Measurements from ENCODE around the gene INPP5A.

Gene INPP5A

DNA sequence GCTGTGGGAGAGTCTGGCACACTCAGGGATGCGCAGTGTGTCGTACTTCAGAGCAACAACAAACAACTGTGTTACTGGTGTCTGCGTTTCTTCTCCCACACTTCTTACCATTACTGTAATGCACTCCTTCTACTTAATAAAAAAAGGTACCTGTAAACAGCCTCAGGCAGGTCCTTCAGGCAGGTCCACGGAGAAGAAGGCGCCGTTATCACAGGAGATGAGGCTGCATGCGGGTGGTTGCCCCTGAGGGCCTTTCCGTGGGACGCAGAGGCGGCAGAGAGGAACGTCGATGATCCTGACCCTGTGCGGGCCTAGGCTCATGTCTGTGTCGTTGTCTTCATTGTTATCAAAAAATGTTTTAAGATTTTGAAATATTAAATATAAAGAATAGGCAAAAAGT is 219.0 kb downstream of the INPP5A start:
- no peak overlapping the region for H3K27ac ChIP-seq
- TF ChIP-seq, protein P1, sequence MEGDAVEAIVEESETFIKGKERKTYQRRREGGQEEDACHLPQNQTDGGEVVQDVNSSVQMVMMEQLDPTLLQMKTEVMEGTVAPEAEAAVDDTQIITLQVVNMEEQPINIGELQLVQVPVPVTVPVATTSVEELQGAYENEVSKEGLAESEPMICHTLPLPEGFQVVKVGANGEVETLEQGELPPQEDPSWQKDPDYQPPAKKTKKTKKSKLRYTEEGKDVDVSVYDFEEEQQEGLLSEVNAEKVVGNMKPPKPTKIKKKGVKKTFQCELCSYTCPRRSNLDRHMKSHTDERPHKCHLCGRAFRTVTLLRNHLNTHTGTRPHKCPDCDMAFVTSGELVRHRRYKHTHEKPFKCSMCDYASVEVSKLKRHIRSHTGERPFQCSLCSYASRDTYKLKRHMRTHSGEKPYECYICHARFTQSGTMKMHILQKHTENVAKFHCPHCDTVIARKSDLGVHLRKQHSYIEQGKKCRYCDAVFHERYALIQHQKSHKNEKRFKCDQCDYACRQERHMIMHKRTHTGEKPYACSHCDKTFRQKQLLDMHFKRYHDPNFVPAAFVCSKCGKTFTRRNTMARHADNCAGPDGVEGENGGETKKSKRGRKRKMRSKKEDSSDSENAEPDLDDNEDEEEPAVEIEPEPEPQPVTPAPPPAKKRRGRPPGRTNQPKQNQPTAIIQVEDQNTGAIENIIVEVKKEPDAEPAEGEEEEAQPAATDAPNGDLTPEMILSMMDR (conservative IDR thresholded peaks at IDR 0.05), result no peak
- TF ChIP-seq ZFX (IDR thresholded peaks at IDR 0.05), result no peak

DNA sequence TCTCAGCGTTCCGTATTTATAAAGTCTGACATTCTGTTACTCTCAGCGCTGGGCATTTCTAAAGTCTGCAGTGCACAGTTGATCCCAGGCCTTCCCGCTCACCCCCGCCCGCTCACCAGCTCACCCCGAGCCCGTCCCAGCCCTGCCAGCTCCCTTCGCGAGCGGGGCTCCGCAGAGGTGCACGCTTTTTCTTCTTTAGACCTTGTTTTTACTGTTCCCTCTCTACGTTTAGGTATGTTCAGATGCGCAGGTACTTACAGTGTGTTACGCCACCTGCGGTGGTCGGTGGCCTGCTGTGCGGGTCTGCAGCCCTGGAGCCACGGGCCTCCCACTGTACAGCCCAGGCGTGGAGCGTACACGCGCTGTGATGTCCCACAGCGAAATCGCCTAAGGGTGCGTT is 219.6 kb downstream of the INPP5A start:
- TF ChIP-seq, protein P1 (conservative IDR thresholded peaks at IDR 0.05), result no peak
- no peak for TF ChIP-seq ZFX (IDR thresholded peaks at IDR 0.05)

DNA sequence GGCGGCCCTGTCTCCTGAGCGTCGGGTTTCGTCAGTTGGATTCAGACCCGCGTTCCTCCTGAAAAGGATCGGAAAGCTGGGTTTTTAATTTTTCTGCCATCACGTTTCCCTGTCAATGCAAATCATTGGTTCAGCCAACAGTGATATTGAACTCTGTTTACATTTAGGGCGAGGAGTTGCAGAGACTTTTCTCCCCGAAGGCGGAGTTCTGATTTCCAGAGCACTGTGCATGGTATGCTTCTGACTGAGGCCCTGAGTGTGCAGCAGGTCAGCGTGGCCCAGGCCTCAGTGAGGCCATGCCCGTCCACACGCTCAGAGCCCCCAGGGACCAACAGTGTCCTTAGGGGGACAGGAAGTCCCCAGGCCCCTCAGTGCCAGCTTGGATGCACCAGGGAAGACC is 221.3 kb downstream of the INPP5A start:
- TF ChIP-seq ZFX (IDR thresholded peaks at IDR 0.05), result no peak
- TF ChIP-seq, protein P1 (conservative IDR thresholded peaks at IDR 0.05), result no peak
- no peak overlapping the region for H3K27ac ChIP-seq

More for the DNA sequence above, 219.6 kb downstream of the INPP5A start:
- no peak overlapping the region for H3K27ac ChIP-seq

DNA sequence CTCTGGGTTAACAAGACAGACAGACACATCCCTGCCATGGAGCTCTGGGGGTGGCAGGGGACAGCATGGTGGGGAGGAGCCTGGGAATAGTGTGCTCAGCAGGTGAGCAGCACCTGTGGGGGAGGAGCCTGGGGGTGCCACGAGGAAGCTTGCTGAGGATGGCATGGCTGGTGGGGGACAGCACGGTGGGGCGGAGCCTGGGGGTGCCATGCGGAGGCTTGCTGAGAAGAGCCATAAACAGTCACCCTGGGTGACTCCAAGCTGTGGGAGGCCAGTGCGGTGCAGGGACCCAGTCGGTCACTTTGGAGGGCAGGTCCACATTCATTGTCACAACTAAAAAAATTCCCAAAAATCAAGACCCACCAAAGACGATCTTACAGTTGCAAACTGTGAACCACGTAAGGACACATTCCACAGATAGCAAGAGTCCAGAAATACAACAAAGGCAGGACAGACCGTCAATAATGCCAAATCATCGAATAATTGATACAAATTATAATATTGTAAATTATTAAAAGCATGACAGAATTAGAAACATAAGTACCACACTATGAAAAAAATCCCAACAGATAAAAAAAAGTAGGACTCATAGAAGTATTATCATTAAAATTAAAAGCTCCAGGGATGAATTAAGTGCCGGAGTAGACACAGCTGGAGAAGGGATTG is 223.9 kb downstream of the INPP5A start:
- TF ChIP-seq, protein P1 (conservative IDR thresholded peaks at IDR 0.05), result no peak
- TF ChIP-seq ZFX (IDR thresholded peaks at IDR 0.05), result no peak
- no peak overlapping the region for H3K27ac ChIP-seq

DNA sequence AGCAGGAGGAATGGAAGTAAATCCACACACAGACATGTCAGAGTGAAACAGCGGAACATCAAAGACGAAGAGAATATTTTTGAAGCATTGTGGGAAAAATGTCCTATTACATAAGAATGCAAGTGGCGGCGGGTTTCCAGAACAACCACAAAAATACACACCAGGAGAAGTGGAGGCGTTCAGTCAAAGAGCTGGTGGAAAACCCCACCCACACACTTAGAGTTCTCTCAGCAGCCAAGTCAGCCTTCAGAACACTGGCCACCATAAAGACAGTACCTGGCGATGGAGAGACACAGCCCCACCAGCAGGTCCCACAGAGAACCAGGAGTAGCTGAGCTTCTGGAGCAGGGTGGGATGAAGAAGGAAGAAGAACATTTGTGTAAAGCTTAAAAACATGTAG is 224.7 kb downstream of the INPP5A start:
- no peak overlapping the region for H3K27ac ChIP-seq
- TF ChIP-seq ZFX (IDR thresholded peaks at IDR 0.05), result no peak
- TF ChIP-seq, protein P1 (conservative IDR thresholded peaks at IDR 0.05), result no peak

DNA sequence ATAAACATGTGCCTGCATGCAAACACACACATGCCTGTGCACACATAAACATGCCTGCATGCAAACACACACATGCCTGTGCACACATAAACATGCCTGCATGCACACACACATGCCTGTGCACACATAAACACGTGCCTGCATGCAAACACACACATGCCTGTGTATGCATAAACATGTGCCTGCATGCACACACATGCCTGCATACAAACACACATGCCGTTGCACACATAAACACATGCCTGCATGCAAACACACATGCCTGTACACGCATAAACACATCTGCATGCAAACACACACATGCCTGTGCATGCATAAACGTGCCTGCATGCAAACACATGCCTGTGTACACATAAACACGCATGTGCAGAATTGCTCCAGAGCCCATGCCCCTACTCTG is 226.0 kb downstream of the INPP5A start:
- H3K27ac ChIP-seq, result no peak overlapping the region
- no peak for TF ChIP-seq ZFX (IDR thresholded peaks at IDR 0.05)
- TF ChIP-seq, protein P1 (conservative IDR thresholded peaks at IDR 0.05), result no peak

DNA sequence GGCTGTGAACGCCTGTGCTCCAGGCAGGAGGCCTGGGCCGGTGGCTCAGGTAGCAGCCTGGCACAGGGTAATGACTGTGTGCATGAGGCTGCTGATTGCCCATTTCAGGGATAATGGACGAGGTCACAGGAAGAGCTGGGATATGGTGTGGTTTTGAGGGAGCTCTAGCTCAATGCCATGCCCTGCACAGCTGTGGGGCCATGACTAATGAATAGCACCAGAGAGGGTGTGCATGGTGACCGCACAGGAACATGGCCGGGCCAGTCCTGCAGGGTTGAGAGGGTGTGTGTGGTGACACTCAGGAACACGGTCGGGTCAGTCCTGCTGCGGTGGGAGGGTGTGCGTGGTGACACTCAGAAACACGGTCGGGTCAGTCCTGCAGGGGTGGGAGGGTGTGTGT is 226.5 kb downstream of the INPP5A start:
- no peak overlapping the region for H3K27ac ChIP-seq
- TF ChIP-seq, protein P1 (conservative IDR thresholded peaks at IDR 0.05), result no peak
- no peak for TF ChIP-seq ZFX (IDR thresholded peaks at IDR 0.05)
